ENCODE results near the gene PVALEF. TPM values are rescaled to one million over a fixed set of nuclear protein-coding genes. Genes with fewer than 3 reads are reported as not detected.

The PVALEF gene
- total RNA-seq, 2 donors from 2014 or later = not detected

DNA sequence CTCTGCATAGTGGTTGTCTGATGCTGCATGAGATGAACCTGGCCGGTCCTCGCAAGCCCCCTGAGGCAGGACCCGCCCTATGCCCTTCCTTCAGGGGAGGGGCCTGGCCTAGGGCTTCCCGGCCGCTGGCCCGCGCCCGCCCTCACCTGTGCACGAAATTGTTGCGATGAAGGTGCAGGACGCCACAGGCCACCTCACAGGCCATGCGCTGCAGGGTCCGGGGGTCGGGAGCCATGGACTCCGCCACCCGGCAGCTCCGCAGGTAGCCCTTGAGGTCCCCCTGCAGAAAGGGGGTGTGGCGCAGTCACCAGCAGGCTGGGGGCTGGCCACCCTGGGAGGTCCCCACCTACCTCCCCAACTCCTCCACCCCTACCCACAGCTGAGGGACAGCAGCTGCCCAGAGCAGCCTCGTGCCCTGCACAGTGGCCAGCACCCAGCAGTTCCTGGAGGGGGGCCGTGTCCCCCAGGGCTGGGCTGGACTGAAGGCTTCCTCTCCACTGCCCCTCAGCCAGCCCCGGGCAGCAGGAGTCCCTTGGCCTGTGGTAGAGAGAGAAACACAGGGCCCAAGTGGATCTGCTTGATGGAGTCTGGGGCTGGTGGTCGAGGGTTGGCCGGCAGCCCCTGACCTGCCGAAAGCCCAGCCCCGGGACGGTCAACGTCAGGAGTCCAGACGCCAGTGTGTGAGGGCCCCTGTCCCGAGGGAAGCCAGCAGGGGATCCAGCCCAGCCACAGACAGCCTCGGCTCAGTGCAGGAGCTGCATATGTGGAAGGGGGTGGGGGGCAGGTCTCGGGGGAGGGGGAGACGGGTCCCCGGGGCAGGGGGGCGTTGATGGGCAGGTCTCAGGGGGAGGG lies 38.8 kb upstream of the PVALEF start:
- TF ChIP-seq POLR2AphosphoS5 (IDR thresholded peaks at IDR 0.05) = no peak
- H3K9me3 ChIP-seq = no peaks in the 10 kb centered on the region
- WGBS = 74% methylated on average over 27 of the region's 34 CpGs
- H3K4me1 ChIP-seq (replicated peaks) = no peaks in the 10 kb centered on the region
- H3K27me3 ChIP-seq (replicated peaks; ENCODE audit: insufficient read depth) = no peaks in the 10 kb centered on the region
- H3K36me3 ChIP-seq = no peaks in the 10 kb centered on the region
- no peak overlapping the region for H3K4me3 ChIP-seq
- no peak overlapping the region for H3K27ac ChIP-seq
- intact Hi-C loops (cut with DNase I) = no loop called here
- no peak for DNase-seq (ENCODE audit: low spot score)

DNA sequence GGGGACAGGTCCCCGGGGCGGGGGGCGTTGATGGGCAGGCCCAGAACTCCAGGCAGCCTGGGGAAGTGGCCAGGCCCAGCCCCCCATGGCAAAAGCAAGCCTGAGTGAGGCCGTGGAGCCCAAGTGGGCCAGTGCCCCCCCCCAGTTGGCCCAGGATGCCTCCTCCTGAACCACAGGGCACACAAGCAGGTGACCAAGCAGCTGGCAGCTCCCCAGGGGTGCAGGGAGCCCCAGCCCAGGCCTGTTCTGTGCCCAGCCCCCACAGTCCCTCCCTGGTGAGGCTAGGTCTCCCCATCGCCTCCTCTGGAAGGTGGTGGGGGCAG lies 38.2 kb upstream of the PVALEF start:
- Histone ChIP-seq H3K9me3 (no peaks in the 10 kb centered on the region), H3K4me3 (no peak overlapping the region), H3K36me3 (no peaks in the 10 kb centered on the region), H3K27me3 (replicated peaks; ENCODE audit: insufficient read depth) (no peaks in the 10 kb centered on the region), H3K27ac (no peak overlapping the region), H3K4me1 (replicated peaks) (no peaks in the 10 kb centered on the region)
- no peak for DNase-seq (ENCODE audit: low spot score)
- 55% methylated on average over 5 of the region's 5 CpGs for WGBS
- TF ChIP-seq POLR2AphosphoS5 (IDR thresholded peaks at IDR 0.05) (no peak), POLR2A (IDR thresholded peaks at IDR 0.05) (no peak)
- TF ChIP-seq, protein P1, sequence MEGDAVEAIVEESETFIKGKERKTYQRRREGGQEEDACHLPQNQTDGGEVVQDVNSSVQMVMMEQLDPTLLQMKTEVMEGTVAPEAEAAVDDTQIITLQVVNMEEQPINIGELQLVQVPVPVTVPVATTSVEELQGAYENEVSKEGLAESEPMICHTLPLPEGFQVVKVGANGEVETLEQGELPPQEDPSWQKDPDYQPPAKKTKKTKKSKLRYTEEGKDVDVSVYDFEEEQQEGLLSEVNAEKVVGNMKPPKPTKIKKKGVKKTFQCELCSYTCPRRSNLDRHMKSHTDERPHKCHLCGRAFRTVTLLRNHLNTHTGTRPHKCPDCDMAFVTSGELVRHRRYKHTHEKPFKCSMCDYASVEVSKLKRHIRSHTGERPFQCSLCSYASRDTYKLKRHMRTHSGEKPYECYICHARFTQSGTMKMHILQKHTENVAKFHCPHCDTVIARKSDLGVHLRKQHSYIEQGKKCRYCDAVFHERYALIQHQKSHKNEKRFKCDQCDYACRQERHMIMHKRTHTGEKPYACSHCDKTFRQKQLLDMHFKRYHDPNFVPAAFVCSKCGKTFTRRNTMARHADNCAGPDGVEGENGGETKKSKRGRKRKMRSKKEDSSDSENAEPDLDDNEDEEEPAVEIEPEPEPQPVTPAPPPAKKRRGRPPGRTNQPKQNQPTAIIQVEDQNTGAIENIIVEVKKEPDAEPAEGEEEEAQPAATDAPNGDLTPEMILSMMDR (IDR thresholded peaks at IDR 0.05) = no peak
- intact Hi-C loops (cut with DNase I) = no loop called here

DNA sequence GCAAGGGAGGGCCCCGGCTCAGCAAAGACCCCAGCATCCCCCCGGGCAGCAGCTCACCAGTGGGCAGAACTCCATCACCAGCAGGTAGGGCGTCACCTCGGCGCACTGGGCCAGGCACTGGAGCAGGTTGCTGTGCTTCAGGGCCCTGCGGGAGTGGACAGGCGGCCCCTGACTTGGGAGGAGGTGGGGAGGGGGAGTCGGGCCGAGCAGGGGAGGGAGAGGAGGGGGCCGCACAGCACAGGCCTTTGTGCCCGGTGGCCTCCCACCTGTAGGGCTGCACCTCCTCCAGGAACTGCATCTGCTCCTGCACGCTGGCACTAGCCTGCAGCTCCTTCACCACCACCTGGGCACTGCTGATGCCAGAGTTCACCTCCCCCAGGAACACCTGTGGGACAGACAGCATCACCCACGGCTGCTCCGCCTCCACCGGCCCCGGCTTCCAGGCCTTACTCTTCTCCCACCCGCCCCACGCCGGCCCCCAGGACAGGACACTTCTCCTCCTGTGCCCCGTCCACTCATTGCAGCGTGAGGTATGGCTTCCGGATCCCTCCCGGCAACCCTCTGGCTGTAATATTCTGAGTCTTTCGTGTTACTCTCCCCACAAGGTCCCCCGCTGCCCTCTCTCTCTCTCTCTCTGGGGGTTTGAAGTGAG lies 37.7 kb upstream of the PVALEF start:
- Histone ChIP-seq H3K4me1 (replicated peaks) (no peaks in the 10 kb centered on the region), H3K9me3 (no peaks in the 10 kb centered on the region), H3K4me3 (no peak overlapping the region), H3K27ac (no peak overlapping the region), H3K27me3 (replicated peaks; ENCODE audit: insufficient read depth) (no peaks in the 10 kb centered on the region), H3K36me3 (no peaks in the 10 kb centered on the region)
- TF ChIP-seq POLR2A (IDR thresholded peaks at IDR 0.05) = no peak
- no peak for TF ChIP-seq POLR2AphosphoS5 (IDR thresholded peaks at IDR 0.05)
- TF ChIP-seq, protein P1 (IDR thresholded peaks at IDR 0.05) = no peak
- DNase-seq (ENCODE audit: low spot score) = no peak
- 76% methylated on average over 25 of the region's 25 CpGs for WGBS
- intact Hi-C loops (cut with DNase I) = no loop called here

DNA sequence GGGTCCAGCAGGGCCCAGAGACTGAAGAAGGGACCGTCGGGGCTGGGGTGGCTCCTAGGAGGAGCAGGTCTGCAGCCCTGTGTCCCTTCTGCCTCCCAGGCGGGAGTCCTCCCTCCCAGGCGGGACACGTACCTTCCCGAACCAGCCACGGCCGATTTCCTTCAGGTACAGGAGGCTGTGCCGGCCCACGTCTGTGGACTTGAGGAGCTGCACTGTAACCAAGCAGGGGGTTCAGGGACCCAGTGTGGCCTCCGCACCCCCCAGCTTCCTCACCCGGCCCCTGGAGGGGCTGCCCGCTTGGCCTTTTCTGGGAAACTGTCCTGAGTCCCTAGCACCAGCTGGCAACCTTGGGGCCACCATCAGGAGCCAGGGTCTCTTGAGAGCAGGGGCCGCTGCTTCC lies 37.0 kb upstream of the PVALEF start:
- Histone ChIP-seq H3K27me3 (replicated peaks; ENCODE audit: insufficient read depth) (no peaks in the 10 kb centered on the region), H3K9me3 (no peaks in the 10 kb centered on the region), H3K4me3 (no peak overlapping the region), H3K4me1 (replicated peaks) (no peaks in the 10 kb centered on the region), H3K27ac (no peak overlapping the region), H3K36me3 (no peaks in the 10 kb centered on the region)
- TF ChIP-seq POLR2A (IDR thresholded peaks at IDR 0.05) (no peak), POLR2AphosphoS5 (IDR thresholded peaks at IDR 0.05) (no peak)
- TF ChIP-seq, protein P1 (IDR thresholded peaks at IDR 0.05) = no peak
- intact Hi-C loops (cut with DNase I) = no loop called here
- no peak for DNase-seq (ENCODE audit: low spot score)
- WGBS = 82% methylated on average over 14 of the region's 14 CpGs

DNA sequence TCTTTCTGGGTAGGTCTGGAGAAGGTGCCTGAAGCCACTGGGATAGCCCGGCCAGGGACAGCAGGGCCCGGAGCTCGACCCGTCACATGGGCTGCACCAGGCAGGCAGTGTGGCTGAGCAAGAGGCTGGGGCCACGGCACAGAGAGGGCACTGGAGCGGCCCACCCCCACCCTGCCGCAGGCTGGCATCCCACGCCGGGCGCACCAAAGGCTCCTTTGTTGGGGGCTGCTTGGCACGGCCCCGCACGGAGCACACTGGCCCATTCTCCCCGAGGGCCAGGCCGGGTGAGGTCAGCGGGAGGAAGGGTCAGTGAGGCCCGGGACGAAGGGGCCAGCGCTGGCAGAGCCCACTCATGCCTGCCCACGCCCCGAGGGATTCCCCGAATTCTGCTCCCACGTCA lies 36.5 kb upstream of the PVALEF start:
- no peak for DNase-seq (ENCODE audit: low spot score)
- intact Hi-C loops (cut with DNase I) = no loop called here
- Histone ChIP-seq H3K9me3 (no peaks in the 10 kb centered on the region), H3K27ac (no peak overlapping the region), H3K4me1 (replicated peaks) (no peaks in the 10 kb centered on the region), H3K36me3 (no peaks in the 10 kb centered on the region), H3K4me3 (no peak overlapping the region), H3K27me3 (replicated peaks; ENCODE audit: insufficient read depth) (no peaks in the 10 kb centered on the region)
- TF ChIP-seq POLR2A (IDR thresholded peaks at IDR 0.05) = no peak
- 92% methylated on average over 23 of the region's 23 CpGs for WGBS

DNA sequence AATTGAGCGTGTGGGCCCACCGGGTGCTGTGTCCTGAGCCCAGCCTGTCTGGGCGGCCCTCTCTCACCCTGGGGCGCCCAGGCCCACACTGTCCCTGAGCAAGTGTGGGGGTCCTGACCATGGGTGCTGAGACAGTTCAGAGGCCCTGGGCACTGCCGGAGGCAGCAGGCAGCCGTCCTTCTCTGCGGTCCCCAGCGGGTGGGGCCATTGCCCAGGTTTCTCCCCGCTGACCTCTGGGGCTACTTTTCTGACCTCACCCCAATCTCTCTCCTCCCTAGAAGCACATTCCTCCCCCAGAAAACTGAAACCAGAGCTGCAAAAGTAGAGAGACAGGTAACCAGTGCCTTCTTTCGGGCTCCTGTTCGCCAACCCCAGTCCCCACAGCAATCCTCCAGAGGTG lies 36.0 kb upstream of the PVALEF start:
- no peaks in the 10 kb centered on the region for H3K9me3 ChIP-seq
- DNase-seq (ENCODE audit: low spot score) = no peak
- no peak for TF ChIP-seq POLR2AphosphoS5 (IDR thresholded peaks at IDR 0.05)
- TF ChIP-seq, protein P1 (IDR thresholded peaks at IDR 0.05) = no peak
- no peak for TF ChIP-seq POLR2A (IDR thresholded peaks at IDR 0.05)
- H3K36me3 ChIP-seq = no peaks in the 10 kb centered on the region
- no peak overlapping the region for H3K4me3 ChIP-seq
- intact Hi-C loops (cut with DNase I) = no loop called here
- WGBS = 86% methylated on average over 11 of the region's 11 CpGs
- H3K27ac ChIP-seq = no peak overlapping the region
- no peaks in the 10 kb centered on the region for H3K27me3 ChIP-seq (replicated peaks; ENCODE audit: insufficient read depth)
- H3K4me1 ChIP-seq (replicated peaks) = no peaks in the 10 kb centered on the region

All from prostate gland (tissue), 2 donors.